Mesothelial cell of epicardium (in vitro differentiated cells): ENCODE results near the gene PPP2R3C. TPM values are rescaled to one million over a fixed set of nuclear protein-coding genes. Genes with fewer than 3 reads are reported as not detected.
"Not testable (repeated sequence)": the region's sequence is repeated elsewhere in the genome, so short reads cannot be mapped to it uniquely, and the experiment has no call there.

ENCODE experiments used
- DNase-seq, 2 experiments: peaks; one replicate each; pipeline ENCODE4 v3.0.0; 2021; ENCODE audit warnings: low spot score in 2 of 2; ENCODE audit not compliant: unreplicated experiment in 2 of 2
- H3K27ac Mint-ChIP-seq: 2 replicates; pipeline ENCODE4 v1.8.0; 2021; ENCODE audit warnings: mixed read lengths
- H3K27me3 Mint-ChIP-seq: 2 replicates; pipeline ENCODE4 v1.8.0; 2021; ENCODE audit warnings: low read depth, mixed read lengths
- H3K36me3 Mint-ChIP-seq: 2 replicates; pipeline ENCODE4 v1.8.0; 2021; ENCODE audit warnings: mixed read lengths
- H3K4me1 Mint-ChIP-seq: 2 replicates; pipeline ENCODE4 v1.8.0; 2021; ENCODE audit warnings: mixed read lengths
- H3K4me3 Mint-ChIP-seq: 2 replicates; pipeline ENCODE4 v1.8.0; 2021; ENCODE audit warnings: mild to moderate bottlenecking, moderate library complexity, mixed read lengths
- H3K9me3 Mint-ChIP-seq: 2 replicates; pipeline ENCODE4 v1.8.0; 2021; ENCODE audit warnings: mixed read lengths
- total RNA-seq: library from RNA; stranded (reverse); gene quantifications from 3 replicates; pipeline ENCODE4 v1.2.1, GENCODE V29; 2021
- TF ChIP-seq, protein P1 (sequence below): fragments of 200-600 bp; sonication (generic); IDR thresholded peaks from one replicate; pipeline ENCODE4 v1.5.0; 2021; ENCODE audit warnings: antibody characterized with exemption; ENCODE audit not compliant: unreplicated experiment

The PPP2R3C gene
- total RNA-seq, 1 donor from 2014 or later = 25.2 TPM

DNA sequence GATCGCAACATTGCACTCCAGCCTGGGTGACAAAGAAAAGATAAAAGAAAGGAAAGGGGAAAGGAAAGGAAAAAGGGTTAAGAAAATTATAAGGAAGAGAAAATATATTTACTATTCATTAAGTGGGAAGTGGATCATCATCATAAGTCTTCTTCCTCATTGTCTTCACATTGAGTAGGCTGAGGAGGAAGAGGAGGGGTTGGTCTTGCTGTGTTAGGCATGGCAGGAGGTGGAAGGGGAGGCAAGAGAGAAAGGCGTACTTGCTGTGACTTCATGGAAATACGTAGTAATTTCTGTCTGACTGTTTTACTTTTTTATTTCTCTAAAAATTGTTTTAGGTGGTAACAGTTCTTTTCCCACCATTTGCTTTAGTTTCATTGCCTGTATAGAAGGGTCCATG is 49.6 kb downstream of the PPP2R3C start:
- DNase-seq = no peak
- no peaks in the 10 kb centered on the region for H3K27me3 Mint-ChIP-seq
- peaks cover 16% of the 10 kb centered on the region for H3K9me3 Mint-ChIP-seq
- no peak overlapping the region for H3K4me3 Mint-ChIP-seq
- TF ChIP-seq, protein P1, sequence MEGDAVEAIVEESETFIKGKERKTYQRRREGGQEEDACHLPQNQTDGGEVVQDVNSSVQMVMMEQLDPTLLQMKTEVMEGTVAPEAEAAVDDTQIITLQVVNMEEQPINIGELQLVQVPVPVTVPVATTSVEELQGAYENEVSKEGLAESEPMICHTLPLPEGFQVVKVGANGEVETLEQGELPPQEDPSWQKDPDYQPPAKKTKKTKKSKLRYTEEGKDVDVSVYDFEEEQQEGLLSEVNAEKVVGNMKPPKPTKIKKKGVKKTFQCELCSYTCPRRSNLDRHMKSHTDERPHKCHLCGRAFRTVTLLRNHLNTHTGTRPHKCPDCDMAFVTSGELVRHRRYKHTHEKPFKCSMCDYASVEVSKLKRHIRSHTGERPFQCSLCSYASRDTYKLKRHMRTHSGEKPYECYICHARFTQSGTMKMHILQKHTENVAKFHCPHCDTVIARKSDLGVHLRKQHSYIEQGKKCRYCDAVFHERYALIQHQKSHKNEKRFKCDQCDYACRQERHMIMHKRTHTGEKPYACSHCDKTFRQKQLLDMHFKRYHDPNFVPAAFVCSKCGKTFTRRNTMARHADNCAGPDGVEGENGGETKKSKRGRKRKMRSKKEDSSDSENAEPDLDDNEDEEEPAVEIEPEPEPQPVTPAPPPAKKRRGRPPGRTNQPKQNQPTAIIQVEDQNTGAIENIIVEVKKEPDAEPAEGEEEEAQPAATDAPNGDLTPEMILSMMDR = no peak
- H3K4me1 Mint-ChIP-seq = no peaks in the 10 kb centered on the region
- H3K36me3 Mint-ChIP-seq = peaks cover 59% of the 10 kb centered on the region
- no peak overlapping the region for H3K27ac Mint-ChIP-seq

DNA sequence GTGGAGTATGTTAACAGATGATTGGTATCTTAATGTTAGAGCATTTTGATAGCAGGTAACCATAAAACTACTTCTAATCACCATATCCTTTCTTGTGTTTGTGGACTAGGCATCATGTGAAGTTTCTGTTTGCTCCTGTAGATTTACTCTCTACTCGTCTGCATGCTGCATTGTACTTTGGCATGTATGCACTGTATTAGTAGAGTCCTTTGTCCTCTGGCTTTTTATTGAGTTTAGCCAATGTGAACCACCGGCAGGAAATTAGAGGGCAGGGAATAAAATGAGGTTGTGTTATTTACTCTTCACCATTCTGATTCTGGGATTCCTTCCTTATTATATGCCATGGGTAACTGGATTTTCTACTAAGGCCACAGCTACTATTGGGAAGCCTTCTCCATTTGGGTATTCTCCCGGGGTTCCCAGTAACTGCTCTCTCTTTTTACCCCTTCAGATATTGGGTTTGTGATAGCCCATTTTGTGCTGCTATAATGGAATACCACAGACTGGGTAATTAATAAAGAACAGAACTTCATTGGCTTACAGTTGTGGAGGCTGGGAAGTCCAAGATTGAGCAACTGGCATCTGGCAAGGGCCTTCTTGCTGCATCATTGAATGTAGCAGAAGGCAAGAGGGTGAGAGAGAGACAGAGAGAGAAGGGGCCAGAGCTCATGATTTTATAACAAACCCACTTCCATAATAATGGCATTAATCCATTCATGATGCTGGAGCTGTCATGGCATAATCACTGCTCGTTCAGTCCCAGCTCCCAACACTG is 53.4 kb downstream of the PPP2R3C start:
- TF ChIP-seq, protein P1 = no peak
- Mint-ChIP-seq H3K27me3 (no peaks in the 10 kb centered on the region), H3K4me3 (no peak overlapping the region), H3K36me3 (peaks cover 47% of the 10 kb centered on the region), H3K4me1 (no peaks in the 10 kb centered on the region), H3K27ac (no peak overlapping the region), H3K9me3 (peaks cover 16% of the 10 kb centered on the region)
- no peak for DNase-seq

DNA sequence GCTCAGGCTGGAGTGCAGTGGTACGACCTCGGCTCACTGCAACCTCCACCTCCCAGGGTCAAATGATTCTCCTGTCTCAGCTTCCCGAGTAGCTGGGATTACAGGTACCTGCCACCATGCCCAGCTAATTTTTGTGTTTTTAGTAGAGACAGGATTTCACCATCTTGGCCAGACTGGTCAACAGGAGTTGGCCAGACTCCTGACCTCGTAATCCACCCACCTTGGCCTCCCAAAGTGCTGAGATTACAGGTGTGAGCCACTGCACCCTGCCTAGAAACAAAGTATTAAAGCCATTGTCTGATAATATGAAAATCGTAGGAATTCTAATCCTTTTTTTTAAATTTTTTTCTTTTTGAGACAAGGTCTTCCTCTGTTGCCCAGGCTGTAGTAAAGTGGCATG is 56.1 kb downstream of the PPP2R3C start:
- H3K4me1 Mint-ChIP-seq, H3K27ac Mint-ChIP-seq: not testable (repeated sequence)
- peaks cover 16% of the 10 kb centered on the region for H3K9me3 Mint-ChIP-seq

DNA sequence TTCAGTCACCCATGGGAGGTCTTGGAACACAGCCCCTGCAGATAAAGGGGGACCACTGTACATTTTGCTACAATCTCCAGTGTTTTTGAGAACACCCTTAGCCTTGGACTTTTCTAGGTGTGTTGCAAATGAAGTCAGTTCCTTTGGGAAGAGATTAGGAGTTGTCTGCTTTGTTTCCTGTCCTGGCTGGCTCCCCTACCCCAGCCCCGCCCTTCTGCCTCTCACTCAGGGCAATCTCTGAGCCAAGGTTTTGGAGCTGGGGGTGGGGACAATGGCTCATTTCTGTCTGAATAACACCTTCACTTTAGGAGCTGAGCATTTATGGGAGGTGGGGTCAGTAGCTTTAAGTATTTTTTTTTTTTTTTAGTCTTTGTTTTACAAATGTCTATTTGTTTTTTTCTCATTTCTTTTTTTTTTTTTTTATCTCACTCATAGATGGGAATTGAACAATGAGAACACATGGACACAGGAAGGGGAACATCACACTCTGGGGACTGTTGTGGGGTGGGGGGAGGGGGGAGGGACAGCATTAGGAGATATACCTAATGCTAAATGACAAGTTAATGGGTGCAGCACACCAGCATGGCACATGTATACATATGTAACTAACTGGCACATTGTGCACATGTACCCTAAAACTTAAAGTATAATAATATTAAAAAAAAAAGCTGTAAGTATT is 60.5 kb downstream of the PPP2R3C start:
- H3K9me3 Mint-ChIP-seq, DNase-seq, H3K4me3 Mint-ChIP-seq: not testable (repeated sequence)

More for the DNA sequence above, 56.1 kb downstream of the PPP2R3C start:
- not testable (repeated sequence) for DNase-seq, H3K4me3 Mint-ChIP-seq, H3K27me3 Mint-ChIP-seq
- peaks cover 31% of the 10 kb centered on the region for H3K36me3 Mint-ChIP-seq

DNA sequence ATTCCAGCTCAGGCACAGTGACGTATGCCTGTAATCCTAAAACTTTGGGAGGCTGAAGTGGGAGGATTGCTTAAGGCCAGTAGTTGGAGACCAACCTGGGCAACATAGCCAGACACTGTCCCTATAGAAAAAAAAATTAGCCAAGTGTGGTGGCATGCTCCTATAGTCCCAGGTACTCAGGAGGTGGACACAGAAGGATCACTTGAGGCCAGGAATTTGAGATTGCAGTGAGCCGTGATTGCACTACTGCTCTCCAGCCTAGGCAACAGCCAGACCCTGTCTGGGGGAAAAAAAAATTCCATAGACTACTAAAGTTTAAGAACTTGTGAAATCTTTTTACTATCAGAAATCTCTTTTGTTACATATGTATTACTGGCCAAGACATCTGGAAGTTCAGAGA is 69.2 kb downstream of the PPP2R3C start:
- no peak for DNase-seq
- TF ChIP-seq, protein P1 = no peak
- Mint-ChIP-seq H3K9me3 (no peaks in the 10 kb centered on the region), H3K27me3 (no peaks in the 10 kb centered on the region), H3K36me3 (peaks cover 20% of the 10 kb centered on the region), H3K4me3 (no peak overlapping the region), H3K4me1 (peaks cover 7% of the 10 kb centered on the region), H3K27ac (no peak overlapping the region)

More for the DNA sequence above, 60.5 kb downstream of the PPP2R3C start:
- Mint-ChIP-seq H3K27ac (peak overlapping the region; percentile 47), H3K36me3 (peaks cover 26% of the 10 kb centered on the region)
- H3K27me3 Mint-ChIP-seq, H3K4me1 Mint-ChIP-seq: not testable (repeated sequence)

DNA sequence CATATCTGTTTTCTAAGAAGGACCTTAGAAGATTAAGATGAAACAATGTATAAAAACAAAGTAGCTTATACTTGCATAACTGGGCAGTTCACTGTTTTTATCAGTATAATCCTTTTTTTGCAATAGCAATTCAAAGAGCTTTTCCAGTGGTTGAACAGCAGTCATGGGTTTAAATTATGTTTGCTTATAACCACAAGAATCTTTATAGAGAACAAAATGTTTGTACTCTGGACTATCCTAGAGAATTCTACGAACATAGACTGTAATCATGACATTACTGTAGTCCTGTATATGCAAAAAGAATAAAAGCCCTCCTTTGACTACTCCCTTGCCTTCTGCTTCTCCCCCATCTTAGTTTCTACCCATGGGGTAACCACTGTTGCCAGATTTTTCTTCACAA is 70.0 kb downstream of the PPP2R3C start:
- TF ChIP-seq, protein P1 = no peak
- Mint-ChIP-seq H3K4me1 (peaks cover 7% of the 10 kb centered on the region), H3K9me3 (no peaks in the 10 kb centered on the region), H3K27ac (no peak overlapping the region), H3K4me3 (no peak overlapping the region), H3K36me3 (peaks cover 16% of the 10 kb centered on the region), H3K27me3 (no peaks in the 10 kb centered on the region)
- no peak for DNase-seq
